ENCODE data around the gene ZNF398. TPM values are rescaled to one million over a fixed set of nuclear protein-coding genes. Genes with fewer than 3 reads are reported as not detected.

ZNF398 gene
- total RNA-seq, 2 experiments from 2014 or later, result 11.8 to 14.2 TPM

DNA sequence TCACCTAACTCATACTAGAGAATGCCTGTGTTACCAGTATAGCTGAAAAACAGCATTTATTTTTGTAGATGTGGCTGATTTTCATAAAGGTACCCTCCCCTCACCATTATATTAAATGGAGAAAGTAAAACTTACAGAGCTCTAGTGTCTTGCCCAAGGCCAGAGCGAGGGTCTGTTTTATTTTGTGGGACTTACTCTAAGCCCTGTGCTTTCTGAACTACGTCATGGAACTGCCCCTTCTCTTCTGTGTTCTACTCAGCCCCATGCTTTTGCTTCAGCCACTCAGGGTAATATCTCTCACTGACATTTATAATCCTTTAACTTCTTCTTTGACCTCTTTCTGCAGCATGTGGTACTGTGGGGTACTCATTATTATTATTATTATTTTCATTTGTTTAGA is 46.4 kb upstream of the ZNF398 start:
- Histone ChIP-seq H3K4me1 (ENCODE audit: insufficient read depth, low read length, poor library complexity, severe bottlenecking) (no peaks in the 10 kb centered on the region), H3K9me2 (ENCODE audit: insufficient read depth, low read length) (no peaks in the 10 kb centered on the region), H3K4me3 (ENCODE audit: low read depth, low read length, poor library complexity, severe bottlenecking) (no peak overlapping the region), H3K79me2 (ENCODE audit: insufficient read depth, low read depth, low read length) (no peaks in the 10 kb centered on the region), H4K20me1 (ENCODE audit: insufficient read depth, low read length) (no peaks in the 10 kb centered on the region), H3K36me3 (ENCODE audit: insufficient read depth, low read length) (no peaks in the 10 kb centered on the region), H3K9me3 (ENCODE audit: low read length) (no peaks in the 10 kb centered on the region), H3K4me2 (ENCODE audit: low read length) (no peak overlapping the region), H3K27ac (ENCODE audit: low read depth, low read length, poor library complexity, severe bottlenecking) (no peak overlapping the region), H2AFZ (ENCODE audit: low read length) (no peak overlapping the region)
- TF ChIP-seq EZH2phosphoT487 (IDR thresholded peaks at IDR 0.05; ENCODE audit: borderline replicate concordance, low read depth, low read length), result no peak
- TF ChIP-seq, protein P1, sequence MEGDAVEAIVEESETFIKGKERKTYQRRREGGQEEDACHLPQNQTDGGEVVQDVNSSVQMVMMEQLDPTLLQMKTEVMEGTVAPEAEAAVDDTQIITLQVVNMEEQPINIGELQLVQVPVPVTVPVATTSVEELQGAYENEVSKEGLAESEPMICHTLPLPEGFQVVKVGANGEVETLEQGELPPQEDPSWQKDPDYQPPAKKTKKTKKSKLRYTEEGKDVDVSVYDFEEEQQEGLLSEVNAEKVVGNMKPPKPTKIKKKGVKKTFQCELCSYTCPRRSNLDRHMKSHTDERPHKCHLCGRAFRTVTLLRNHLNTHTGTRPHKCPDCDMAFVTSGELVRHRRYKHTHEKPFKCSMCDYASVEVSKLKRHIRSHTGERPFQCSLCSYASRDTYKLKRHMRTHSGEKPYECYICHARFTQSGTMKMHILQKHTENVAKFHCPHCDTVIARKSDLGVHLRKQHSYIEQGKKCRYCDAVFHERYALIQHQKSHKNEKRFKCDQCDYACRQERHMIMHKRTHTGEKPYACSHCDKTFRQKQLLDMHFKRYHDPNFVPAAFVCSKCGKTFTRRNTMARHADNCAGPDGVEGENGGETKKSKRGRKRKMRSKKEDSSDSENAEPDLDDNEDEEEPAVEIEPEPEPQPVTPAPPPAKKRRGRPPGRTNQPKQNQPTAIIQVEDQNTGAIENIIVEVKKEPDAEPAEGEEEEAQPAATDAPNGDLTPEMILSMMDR (conservative IDR thresholded peaks at IDR 0.05; ENCODE audit: low read length), result no peak
- intact Hi-C loops (cut with micrococcal nuclease; ENCODE audit: unreplicated experiment), result no loop called here
- no TSS peak for BruUV-seq (replicated peaks)
- ChIA-PET CTCF (ENCODE audit: unreplicated experiment) (no interaction called here), POLR2A (no interaction called here)
- no peak for DNase-seq (ENCODE audit: low spot score)

DNA sequence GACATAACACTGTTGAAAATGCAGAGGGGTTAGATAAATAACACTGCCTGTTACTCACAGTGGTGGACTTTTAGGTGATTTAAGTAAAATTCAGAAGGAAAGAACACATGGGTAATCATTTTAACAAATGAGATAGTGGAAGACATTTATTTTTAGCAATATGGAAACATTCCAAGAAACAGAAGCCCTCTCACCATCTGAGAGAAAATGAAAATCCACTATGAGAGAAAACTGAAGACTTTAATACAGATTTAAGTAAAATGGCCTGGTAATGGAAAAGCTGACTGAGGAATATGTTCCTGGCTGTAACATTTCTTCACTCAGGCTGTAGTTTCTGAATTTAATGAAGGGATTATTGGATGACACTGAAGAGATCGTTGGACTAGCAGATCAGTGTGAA is 44.6 kb upstream of the ZNF398 start:
- POLR2A ChIA-PET, result no interaction called here
- no peak overlapping the region for H3K4me3 ChIP-seq (ENCODE audit: low read depth, low read length, poor library complexity, severe bottlenecking)
- TF ChIP-seq EZH2phosphoT487 (IDR thresholded peaks at IDR 0.05; ENCODE audit: borderline replicate concordance, low read depth, low read length), result no peak
- TF ChIP-seq, protein P1 (conservative IDR thresholded peaks at IDR 0.05; ENCODE audit: low read length), result no peak
- no peaks in the 10 kb centered on the region for H3K36me3 ChIP-seq (ENCODE audit: insufficient read depth, low read length)
- no peak overlapping the region for H2AFZ ChIP-seq (ENCODE audit: low read length)
- no peaks in the 10 kb centered on the region for H3K9me3 ChIP-seq (ENCODE audit: low read length)
- H3K27ac ChIP-seq (ENCODE audit: low read depth, low read length, poor library complexity, severe bottlenecking), result no peak overlapping the region
- no peaks in the 10 kb centered on the region for H3K4me1 ChIP-seq (ENCODE audit: insufficient read depth, low read length, poor library complexity, severe bottlenecking)
- intact Hi-C loops (cut with micrococcal nuclease; ENCODE audit: unreplicated experiment), result no loop called here
- DNase-seq (ENCODE audit: low spot score), result no peak
- H4K20me1 ChIP-seq (ENCODE audit: insufficient read depth, low read length), result no peaks in the 10 kb centered on the region
- CTCF ChIA-PET (ENCODE audit: unreplicated experiment), result no interaction called here
- H3K9me2 ChIP-seq (ENCODE audit: insufficient read depth, low read length), result no peaks in the 10 kb centered on the region
- no peak overlapping the region for H3K4me2 ChIP-seq (ENCODE audit: low read length)
- no TSS peak for BruUV-seq (replicated peaks)
- no peaks in the 10 kb centered on the region for H3K79me2 ChIP-seq (ENCODE audit: insufficient read depth, low read depth, low read length)

DNA sequence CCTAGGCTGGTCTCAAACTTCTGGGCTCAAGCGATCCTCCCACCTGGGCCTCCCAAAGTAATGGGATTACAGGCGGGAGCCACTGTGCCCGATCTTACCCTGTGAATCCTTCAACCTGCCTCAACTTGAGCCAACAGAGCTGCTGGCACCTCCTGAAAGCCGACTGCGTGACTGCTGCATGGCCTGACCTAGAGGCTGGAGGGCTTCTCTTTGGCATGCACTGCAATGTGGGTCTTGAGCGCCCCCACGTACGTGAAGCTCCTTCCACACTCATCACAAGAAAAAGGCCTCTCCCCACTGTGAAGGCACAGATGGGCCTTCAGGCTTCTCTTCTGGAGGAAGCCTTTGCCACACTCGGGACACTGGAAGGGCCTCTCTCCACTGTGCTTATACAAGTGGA is 43.8 kb upstream of the ZNF398 start:
- no peak for DNase-seq (ENCODE audit: low spot score)
- H3K27ac ChIP-seq (ENCODE audit: low read depth, low read length, poor library complexity, severe bottlenecking), result no peak overlapping the region
- BruUV-seq (replicated peaks), result no TSS peak
- no peak overlapping the region for H3K4me2 ChIP-seq (ENCODE audit: low read length)
- ChIA-PET CTCF (ENCODE audit: unreplicated experiment) (no interaction called here), POLR2A (no interaction called here)
- intact Hi-C loops (cut with micrococcal nuclease; ENCODE audit: unreplicated experiment), result no loop called here
- H3K36me3 ChIP-seq (ENCODE audit: insufficient read depth, low read length), result no peaks in the 10 kb centered on the region
- no peaks in the 10 kb centered on the region for H3K4me1 ChIP-seq (ENCODE audit: insufficient read depth, low read length, poor library complexity, severe bottlenecking)
- no peak for TF ChIP-seq EZH2phosphoT487 (IDR thresholded peaks at IDR 0.05; ENCODE audit: borderline replicate concordance, low read depth, low read length)
- no peaks in the 10 kb centered on the region for H4K20me1 ChIP-seq (ENCODE audit: insufficient read depth, low read length)
- no peaks in the 10 kb centered on the region for H3K79me2 ChIP-seq (ENCODE audit: insufficient read depth, low read depth, low read length)
- no peaks in the 10 kb centered on the region for H3K9me3 ChIP-seq (ENCODE audit: low read length)
- no peak overlapping the region for H2AFZ ChIP-seq (ENCODE audit: low read length)
- H3K9me2 ChIP-seq (ENCODE audit: insufficient read depth, low read length), result no peaks in the 10 kb centered on the region
- H3K4me3 ChIP-seq (ENCODE audit: low read depth, low read length, poor library complexity, severe bottlenecking), result no peak overlapping the region

Measured in OCI-LY7 (cell line).